HG03342 (cell line): Measurements from ENCODE around the gene ZNF81.
"Not testable (repeated sequence)": the region's sequence is repeated elsewhere in the genome, so short reads cannot be mapped to it uniquely, and the experiment has no call there.

Experiments used
- ATAC-seq: cut with Tn5 transposase; IDR thresholded peaks from one replicate; pipeline ENCODE4 v1.9.1; 2021; ENCODE audit warnings: mild to moderate bottlenecking, moderate library complexity; ENCODE audit not compliant: unreplicated experiment

Gene ZNF81

DNA sequence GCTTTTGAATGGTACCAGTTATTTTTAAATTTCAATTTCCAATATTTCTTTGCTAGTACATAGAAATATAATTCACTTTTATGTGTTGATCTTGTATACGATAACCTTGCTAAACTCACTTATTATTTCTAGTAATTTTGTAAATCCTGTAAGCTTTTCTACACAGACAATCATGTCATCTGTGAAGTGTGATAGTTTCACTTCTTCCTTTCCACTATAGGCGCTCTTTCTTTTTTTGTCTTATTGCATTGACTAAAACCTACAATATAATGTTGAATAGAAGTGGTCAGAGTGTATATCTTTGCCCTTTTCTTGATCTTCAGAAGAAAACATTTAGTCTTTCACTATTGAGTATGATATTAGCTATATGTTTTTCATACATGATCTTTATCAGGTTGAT, 90.5 kb downstream of the ZNF81 start:
- ATAC-seq = no peak

GRCh38 chrX:47931970-47932369, 95.3 kb downstream of the ZNF81 start:
- not testable (repeated sequence) for ATAC-seq

DNA sequence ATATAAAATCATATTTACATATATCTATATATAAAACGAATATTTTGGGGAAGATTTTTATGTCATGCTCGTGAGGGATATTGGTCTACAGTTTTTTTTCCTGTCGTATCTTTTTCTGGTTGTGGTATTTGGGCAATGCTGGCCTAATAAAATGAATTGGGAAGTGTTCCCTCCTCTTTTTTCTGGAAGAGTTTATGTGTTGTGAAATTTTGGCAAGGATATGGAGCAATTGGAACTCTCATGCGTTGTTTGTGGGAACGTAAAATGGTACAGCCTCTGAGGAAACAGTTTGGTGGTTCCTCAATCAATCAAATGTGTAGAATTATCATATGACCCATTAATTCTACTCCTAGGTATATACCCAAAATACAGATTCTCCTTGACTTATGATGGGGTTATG, 97.2 kb downstream of the ZNF81 start:
- ATAC-seq = no peak

DNA sequence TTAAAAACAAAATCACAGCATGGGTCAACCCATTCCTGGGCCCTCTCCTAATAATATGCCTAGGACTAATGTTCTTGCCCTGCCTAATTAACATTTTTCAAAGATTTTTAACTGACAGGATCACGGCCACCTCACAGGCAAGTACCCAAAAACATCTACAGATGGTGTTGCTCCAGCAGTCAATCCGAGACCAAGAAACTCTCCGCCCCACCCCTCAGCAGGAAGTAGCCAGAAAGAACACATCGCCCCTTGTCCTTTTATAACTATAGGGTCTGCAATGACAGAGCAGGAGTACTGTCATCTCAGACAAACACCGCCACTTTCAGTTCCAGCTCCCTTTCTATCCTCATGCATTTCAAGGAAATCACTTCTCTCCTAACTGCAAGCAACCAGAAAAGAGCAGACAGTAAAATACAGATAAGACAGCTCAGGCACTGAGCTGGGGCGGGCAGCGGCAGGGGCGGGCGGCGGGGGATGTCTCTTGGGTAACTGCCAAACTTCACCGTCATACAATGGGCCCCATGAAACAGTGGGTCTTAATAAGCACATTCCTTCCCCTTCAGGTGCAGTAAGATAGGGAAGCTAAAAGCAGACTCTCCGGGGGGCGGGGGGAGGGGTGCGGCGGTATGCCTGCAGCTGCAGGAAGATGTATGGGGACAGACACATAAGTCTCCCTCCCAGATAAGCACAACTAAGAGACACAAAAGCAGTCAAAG, 99.7 kb downstream of the ZNF81 start:
- ATAC-seq = no peak

GRCh38 chrX:47936940-47937317, 100.2 kb downstream of the ZNF81 start:
- no peak for ATAC-seq

- no peak for ATAC-seq
Observed at GRCh38 chrX:47940448-47940847, 103.7 kb downstream of the ZNF81 start.

GRCh38 chrX:47941423-47941822, 104.7 kb downstream of the ZNF81 start:
- no peak for ATAC-seq

GRCh38 chrX:47955295-47955694, 118.6 kb downstream of the ZNF81 start:
- not testable (repeated sequence) for ATAC-seq

DNA sequence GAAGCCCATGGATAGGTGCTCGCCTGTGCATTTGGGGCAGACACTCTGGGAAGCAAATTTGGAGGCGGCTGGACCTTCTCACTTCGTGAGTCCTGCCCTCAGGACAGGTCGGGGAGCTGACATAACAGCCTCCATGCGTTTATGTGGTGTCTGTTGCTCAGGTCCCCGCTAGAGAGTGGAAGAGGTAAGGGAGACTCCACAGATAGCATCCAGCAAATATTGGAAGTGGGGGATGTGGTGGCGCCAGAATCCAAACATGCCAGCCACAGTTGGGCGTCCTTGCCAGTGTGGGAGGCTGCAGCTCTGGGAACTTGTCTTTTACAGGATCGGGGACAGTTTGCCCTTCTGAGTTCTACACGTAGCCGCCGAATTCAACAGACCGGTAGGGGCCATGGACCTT, 119.3 kb downstream of the ZNF81 start:
- no peak for ATAC-seq

GRCh38 chrX:47958206-47958605, 121.5 kb downstream of the ZNF81 start:
- ATAC-seq = not testable (repeated sequence)

DNA sequence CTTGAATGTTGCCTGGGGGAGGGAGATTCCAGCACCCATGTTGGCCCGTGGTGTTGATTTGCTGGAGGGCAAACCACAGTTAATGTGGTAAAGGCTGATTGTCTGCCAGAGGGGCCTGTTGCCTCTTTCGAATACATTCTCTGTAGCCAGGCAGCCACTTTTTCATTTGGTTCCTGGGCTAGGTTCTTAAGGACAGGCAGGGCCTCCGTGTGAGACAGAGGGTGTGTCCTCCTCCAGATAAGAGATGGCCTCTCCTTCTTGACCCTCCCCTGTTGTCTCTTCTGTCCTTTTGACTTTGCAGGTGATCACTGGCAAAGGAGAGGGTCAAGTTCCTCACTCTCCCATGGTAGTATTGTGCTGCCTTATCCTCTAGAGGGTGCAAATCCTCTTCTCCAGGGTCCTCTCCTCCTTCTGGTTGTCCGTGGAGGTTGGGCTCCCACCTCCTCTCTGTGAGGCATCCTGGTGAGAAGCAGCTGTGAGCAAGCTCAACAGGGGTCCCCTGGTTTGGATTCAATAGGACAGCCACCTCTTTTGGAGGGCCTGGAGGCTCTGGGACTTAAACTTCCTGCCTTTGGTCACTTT, 122.2 kb downstream of the ZNF81 start:
- ATAC-seq = no peak

GRCh38 chrX:47960406-47960805, 123.7 kb downstream of the ZNF81 start:
- no peak for ATAC-seq

GRCh38 chrX:47961830-47962229, 125.1 kb downstream of the ZNF81 start:
- ATAC-seq = not testable (repeated sequence)

DNA sequence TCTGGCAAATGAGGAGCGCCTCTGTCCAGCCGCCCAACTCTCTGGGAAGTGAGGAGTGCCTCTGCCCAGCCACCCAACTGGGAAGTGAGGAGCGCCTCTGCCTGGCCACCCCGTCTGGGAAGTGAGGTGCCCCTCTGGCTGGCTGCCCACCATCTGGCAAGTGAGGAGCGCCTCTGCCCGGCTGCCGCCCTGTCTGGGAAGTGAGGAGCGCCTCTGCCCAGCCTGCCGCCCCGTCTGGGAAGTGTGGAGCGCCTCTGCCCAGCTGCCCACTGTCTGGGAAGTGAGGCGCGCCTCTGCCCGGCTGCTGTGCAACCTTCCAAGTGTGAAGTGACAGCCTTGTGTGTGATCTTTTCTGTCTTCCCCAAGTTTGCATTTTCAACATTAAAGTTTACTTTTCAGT, 128.8 kb downstream of the ZNF81 start:
- ATAC-seq = not testable (repeated sequence)
